Astrocyte of the spinal cord (primary cell): ENCODE data around the gene TGM2.

Source experiments
- DNase-seq: peaks from one replicate; pipeline ENCODE4 v3.0.0; 2011; ENCODE audit warnings: low read depth, low spot score
- H3K4me3 ChIP-seq: 2 replicates; pipeline ENCODE4 v1.5.1; 2011; ENCODE audit warnings: low read depth, mild to moderate bottlenecking, low read length, moderate library complexity
- in situ Hi-C: cut with HindIII; loops from 2 replicates; pipeline ENCODE4 v1.10.0; 2017; ENCODE audit warnings: low sequenced_read_pairs
- TF ChIP-seq, protein P1 (sequence below): IDR thresholded peaks from 2 replicates; pipeline ENCODE4 v1.5.1; 2012; ENCODE audit warnings: low read depth, mild to moderate bottlenecking, low read length, inconsistent platforms

The TGM2 gene

DNA sequence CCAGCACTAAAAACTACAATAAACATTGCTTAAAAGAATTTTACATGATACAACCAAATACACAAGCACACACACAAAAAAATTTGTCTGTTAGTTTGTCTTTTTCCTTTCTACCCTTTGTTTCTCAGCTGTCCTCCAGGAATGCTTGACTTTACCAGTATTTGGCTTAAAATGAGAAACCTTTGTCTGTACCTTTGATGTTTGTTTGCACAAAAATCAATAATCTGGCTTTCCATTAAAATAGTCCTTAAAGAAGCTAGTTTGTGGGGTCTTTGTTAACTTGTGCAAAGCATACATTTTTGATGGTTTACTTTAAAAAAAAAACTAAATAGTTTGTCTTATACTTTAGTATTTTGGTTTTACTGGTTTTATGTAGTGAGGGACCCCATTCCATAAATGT, 82.2 kb downstream of the TGM2 start:
- TF ChIP-seq, protein P1, sequence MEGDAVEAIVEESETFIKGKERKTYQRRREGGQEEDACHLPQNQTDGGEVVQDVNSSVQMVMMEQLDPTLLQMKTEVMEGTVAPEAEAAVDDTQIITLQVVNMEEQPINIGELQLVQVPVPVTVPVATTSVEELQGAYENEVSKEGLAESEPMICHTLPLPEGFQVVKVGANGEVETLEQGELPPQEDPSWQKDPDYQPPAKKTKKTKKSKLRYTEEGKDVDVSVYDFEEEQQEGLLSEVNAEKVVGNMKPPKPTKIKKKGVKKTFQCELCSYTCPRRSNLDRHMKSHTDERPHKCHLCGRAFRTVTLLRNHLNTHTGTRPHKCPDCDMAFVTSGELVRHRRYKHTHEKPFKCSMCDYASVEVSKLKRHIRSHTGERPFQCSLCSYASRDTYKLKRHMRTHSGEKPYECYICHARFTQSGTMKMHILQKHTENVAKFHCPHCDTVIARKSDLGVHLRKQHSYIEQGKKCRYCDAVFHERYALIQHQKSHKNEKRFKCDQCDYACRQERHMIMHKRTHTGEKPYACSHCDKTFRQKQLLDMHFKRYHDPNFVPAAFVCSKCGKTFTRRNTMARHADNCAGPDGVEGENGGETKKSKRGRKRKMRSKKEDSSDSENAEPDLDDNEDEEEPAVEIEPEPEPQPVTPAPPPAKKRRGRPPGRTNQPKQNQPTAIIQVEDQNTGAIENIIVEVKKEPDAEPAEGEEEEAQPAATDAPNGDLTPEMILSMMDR, result no peak
- in situ Hi-C loops, result no loop called here

DNA sequence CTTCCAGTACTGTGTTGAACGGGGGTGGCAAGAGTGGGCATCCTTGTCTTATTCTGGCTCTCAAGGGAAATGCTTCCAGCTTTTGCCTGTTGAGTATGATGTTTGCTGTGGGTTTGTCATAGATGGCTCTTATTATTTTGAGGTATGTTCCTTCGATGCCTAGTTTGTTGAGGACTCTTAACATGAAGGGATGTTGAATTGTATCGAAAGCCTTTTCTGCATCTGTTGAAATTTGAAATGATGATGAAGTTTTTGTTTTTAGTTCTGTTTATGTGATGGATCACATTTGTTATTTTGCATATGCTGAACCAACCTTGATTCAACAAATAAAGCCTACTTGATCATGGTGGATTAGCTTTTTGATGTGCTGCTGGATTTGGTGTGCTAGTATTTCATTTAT, 83.5 kb downstream of the TGM2 start:
- TF ChIP-seq, protein P1, result no peak
- in situ Hi-C loops, result no loop called here
- no peak overlapping the region for H3K4me3 ChIP-seq
- no peak for DNase-seq

More for the DNA sequence above, 82.2 kb downstream of the TGM2 start:
- no peak for DNase-seq
- H3K4me3 ChIP-seq, result no peak overlapping the region

GRCh38 chr20:38079353-38079752, 85.7 kb downstream of the TGM2 start:
- TF ChIP-seq, protein P1, result no peak
- in situ Hi-C loops, result no loop called here
- no peak overlapping the region for H3K4me3 ChIP-seq
- no peak for DNase-seq

- no peak for DNase-seq
- TF ChIP-seq, protein P1, result no peak
- in situ Hi-C loops, result no loop called here
- no peak overlapping the region for H3K4me3 ChIP-seq
These were observed 87.0 kb downstream of the TGM2 start for GRCh38 chr20:38078084-38078483.
